ENCODE data around the gene FAM20B.

Gene FAM20B

GRCh38 chr1:179003512-179004066, 22.1 kb upstream of the FAM20B start:
- Histone ChIP-seq H3K4me3 (ENCODE audit: low read length, poor library complexity, severe bottlenecking) (no peak overlapping the region), H2AFZ (ENCODE audit: low read length) (no peak overlapping the region; the same call in 1 of the 2 replicates), H4K20me1 (ENCODE audit: insufficient read depth, low read length, poor library complexity, severe bottlenecking) (no peaks in the 10 kb centered on the region), H3K79me2 (ENCODE audit: insufficient read depth, low read length) (no peaks in the 10 kb centered on the region), H3K36me3 (ENCODE audit: insufficient read depth, low read length) (no peaks in the 10 kb centered on the region), H3F3A (ENCODE audit: low read depth) (no peaks in the 10 kb centered on the region), H3K4me1 (ENCODE audit: insufficient read depth, low read length, poor library complexity, severe bottlenecking) (peaks cover 3% of the 10 kb centered on the region), H3K4me2 (ENCODE audit: low read depth, low read length, poor library complexity, severe bottlenecking) (no peak overlapping the region), H3K9ac (ENCODE audit: low read depth, low read length, poor library complexity, severe bottlenecking) (no peak overlapping the region), H3K9me3 (ENCODE audit: insufficient read depth, low read depth, low read length) (no peaks in the 10 kb centered on the region), H3K9me2 (replicated peaks; ENCODE audit: low read depth, low read length) (no peaks in the 10 kb centered on the region), H3K27me3 (ENCODE audit: insufficient read depth, low read length, poor library complexity, severe bottlenecking) (no peaks in the 10 kb centered on the region)
- TF ChIP-seq CTCF (conservative IDR thresholded peaks at IDR 0.05; ENCODE audit: low read length) (no peak), EZH2phosphoT487 (IDR thresholded peaks at IDR 0.05; ENCODE audit: borderline replicate concordance) (no peak)

GRCh38 chr1:179007233-179007632, 18.5 kb upstream of the FAM20B start:
- Histone ChIP-seq H3F3A (ENCODE audit: low read depth) (no peaks in the 10 kb centered on the region), H3K79me2 (ENCODE audit: insufficient read depth, low read length) (no peaks in the 10 kb centered on the region), H4K20me1 (ENCODE audit: insufficient read depth, low read length, poor library complexity, severe bottlenecking) (no peaks in the 10 kb centered on the region), H3K9me3 (ENCODE audit: insufficient read depth, low read depth, low read length) (no peaks in the 10 kb centered on the region), H3K4me1 (ENCODE audit: insufficient read depth, low read length, poor library complexity, severe bottlenecking) (peaks cover 3% of the 10 kb centered on the region), H2AFZ (ENCODE audit: low read length) (no peak overlapping the region), H3K27me3 (ENCODE audit: insufficient read depth, low read length, poor library complexity, severe bottlenecking) (no peaks in the 10 kb centered on the region), H3K9ac (ENCODE audit: low read depth, low read length, poor library complexity, severe bottlenecking) (no peak overlapping the region), H3K4me2 (ENCODE audit: low read depth, low read length, poor library complexity, severe bottlenecking) (no peak overlapping the region), H3K36me3 (ENCODE audit: insufficient read depth, low read length) (no peaks in the 10 kb centered on the region), H3K4me3 (ENCODE audit: low read length, poor library complexity, severe bottlenecking) (no peak overlapping the region), H3K9me2 (replicated peaks; ENCODE audit: low read depth, low read length) (no peaks in the 10 kb centered on the region)
- TF ChIP-seq EZH2phosphoT487 (IDR thresholded peaks at IDR 0.05; ENCODE audit: borderline replicate concordance) (no peak), CTCF (conservative IDR thresholded peaks at IDR 0.05; ENCODE audit: low read length) (no peak)

GRCh38 chr1:179010671-179011070, 15.0 kb upstream of the FAM20B start:
- Histone ChIP-seq H3K27me3 (ENCODE audit: insufficient read depth, low read length, poor library complexity, severe bottlenecking) (no peaks in the 10 kb centered on the region), H3K36me3 (ENCODE audit: insufficient read depth, low read length) (no peaks in the 10 kb centered on the region), H4K20me1 (ENCODE audit: insufficient read depth, low read length, poor library complexity, severe bottlenecking) (no peaks in the 10 kb centered on the region), H3K9ac (ENCODE audit: low read depth, low read length, poor library complexity, severe bottlenecking) (no peak overlapping the region), H3K4me2 (ENCODE audit: low read depth, low read length, poor library complexity, severe bottlenecking) (no peak overlapping the region), H2AFZ (ENCODE audit: low read length) (no peak overlapping the region), H3K4me3 (ENCODE audit: low read length, poor library complexity, severe bottlenecking) (no peak overlapping the region), H3K9me3 (ENCODE audit: insufficient read depth, low read depth, low read length) (no peaks in the 10 kb centered on the region), H3K9me2 (replicated peaks; ENCODE audit: low read depth, low read length) (no peaks in the 10 kb centered on the region), H3K79me2 (ENCODE audit: insufficient read depth, low read length) (no peaks in the 10 kb centered on the region), H3F3A (ENCODE audit: low read depth) (no peaks in the 10 kb centered on the region), H3K4me1 (ENCODE audit: insufficient read depth, low read length, poor library complexity, severe bottlenecking) (no peaks in the 10 kb centered on the region)
- TF ChIP-seq EZH2phosphoT487 (IDR thresholded peaks at IDR 0.05; ENCODE audit: borderline replicate concordance) = no peak
- no peak for TF ChIP-seq CTCF (conservative IDR thresholded peaks at IDR 0.05; ENCODE audit: low read length)
